ENCODE measurements around the gene PXDN.
"Not testable (repeated sequence)": the region's sequence is repeated elsewhere in the genome, so short reads cannot be mapped to it uniquely, and the experiment has no call there.

The PXDN gene

DNA sequence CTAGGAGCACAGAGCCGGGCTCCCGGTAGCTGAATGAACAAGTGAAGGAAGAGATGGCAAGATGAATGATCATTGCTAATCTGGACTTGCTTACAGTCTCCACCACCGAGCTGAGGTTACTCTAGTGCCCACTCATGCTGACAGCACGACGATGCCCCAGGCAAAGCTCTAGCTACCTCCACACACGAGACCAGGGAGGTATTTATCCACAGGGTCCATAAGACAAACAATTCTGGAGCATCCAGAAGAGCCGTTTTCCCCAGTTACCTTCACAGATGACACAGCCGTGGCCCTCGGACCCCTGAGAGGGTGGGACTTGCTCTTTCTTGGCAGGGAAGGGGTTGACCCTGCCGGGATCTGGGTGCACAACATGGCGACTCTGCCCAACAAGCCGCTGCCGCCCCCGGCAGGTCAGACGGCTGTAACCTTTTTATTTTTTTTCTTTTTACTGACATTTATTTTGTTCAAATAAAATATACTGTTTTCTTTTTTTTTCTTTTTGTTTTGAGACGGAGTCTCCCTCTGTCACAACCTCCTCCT lies 120.3 kb downstream of the PXDN start:
- no peak for DNase-seq

DNA sequence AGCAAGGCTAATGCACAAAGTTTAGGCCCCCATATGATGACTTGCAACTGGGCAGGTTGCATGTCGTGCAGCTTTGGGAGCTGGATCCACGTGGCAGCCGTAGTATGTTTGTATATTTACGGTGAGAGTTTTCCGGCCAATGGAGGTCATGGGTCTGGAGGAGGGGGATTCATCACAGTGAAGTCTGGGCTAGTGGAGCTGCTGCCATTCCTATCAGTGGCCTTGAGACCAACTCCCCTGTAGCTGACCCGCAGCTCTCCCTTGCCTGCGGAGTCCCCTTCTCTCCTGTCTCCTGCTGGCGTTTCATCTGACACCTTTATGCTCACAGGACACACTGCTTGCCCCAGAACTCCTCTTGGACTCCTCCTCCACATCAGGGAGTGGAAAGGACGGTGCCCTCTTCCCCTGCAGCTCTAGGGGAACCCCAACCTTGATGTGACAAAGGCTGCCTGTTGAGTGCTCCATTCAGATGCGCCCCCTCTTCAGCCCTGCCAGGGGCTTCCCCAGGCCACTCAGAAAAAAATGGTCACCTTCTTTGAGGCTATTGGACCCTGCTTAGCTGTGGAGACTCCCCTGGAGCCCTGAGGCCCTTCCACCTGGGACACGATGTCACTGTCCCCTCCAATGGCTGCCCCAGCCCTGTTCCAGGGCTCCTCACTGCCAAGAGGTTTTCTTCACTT lies 121.7 kb downstream of the PXDN start:
- no peak for DNase-seq

DNA sequence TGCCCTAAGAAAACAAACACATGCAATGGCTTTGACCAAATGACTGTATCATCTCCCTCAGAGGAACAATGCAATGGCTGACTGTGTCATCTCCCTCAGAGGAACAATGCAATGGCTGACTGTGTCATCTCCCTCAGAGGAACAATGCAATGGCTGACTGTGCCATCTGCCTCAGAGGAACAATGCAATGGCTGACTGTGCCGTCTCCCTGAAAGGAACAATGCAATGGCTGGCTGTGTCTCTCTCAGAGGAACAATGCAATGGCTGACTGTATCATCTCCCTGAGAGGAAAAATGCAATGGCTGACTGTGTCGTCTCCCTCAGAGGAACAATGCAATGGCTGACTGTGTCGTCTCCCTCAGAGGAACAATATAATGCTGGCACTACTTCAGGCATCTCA lies 122.3 kb downstream of the PXDN start:
- not testable (repeated sequence) for DNase-seq

DNA sequence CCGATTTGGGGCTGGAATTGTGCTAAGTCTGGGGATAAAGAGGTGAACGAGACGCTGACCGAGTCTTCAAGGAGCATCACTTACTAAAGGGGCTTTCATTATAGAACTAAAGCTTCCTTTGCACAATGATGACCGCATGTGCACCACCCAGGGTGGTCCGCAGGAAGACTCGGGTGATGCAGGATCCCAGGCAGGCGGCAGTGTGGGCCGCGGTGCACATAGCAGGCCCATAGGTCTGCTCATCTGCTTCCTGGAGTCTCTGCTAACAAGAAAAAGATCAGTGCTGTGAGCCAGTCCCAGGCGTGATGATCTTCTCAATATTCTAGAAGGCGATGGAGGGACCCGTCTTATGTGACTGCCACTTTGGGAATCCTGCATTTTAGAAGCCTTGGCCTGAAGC lies 122.8 kb downstream of the PXDN start:
- DNase-seq: no peak

DNA sequence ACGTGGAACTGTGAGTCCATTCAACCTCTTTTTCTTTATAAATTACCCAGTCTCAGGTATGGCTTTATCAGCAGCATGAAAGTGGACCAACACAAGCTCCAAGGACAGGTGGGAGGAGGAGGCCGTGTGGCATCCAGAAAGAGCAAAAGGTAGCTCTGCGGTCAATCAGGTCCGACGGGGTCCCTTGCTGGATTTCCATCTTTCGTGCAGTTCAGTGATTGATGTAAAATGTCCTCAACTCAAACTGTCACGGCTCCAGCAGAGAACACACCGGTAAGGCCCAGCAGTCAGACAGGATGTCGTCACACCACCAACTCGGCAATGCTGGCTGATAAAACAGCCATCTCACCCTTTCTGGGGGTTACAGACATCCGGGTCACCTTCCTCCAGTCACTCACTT lies 123.3 kb downstream of the PXDN start:
- DNase-seq: no peak

DNA sequence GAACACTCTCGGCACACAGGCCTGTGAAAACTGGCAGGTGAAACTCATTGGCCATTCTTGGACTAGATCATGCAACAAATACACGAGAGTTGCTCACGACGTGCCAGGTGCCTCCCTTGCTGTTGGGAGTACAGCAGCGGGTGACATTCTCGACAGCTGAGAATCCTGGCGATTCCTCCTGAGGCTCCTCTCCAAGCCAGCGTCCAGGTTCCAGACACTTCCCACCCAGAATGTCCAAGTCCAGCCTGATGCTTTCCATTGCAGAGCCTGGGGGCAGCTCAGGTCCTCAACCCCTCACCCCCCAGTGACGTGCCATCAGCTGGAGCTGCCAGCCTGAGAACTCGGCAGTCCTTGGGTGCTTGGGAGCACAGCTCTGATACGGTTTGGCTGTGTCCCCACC lies 124.2 kb downstream of the PXDN start:
- no peak for DNase-seq

DNA sequence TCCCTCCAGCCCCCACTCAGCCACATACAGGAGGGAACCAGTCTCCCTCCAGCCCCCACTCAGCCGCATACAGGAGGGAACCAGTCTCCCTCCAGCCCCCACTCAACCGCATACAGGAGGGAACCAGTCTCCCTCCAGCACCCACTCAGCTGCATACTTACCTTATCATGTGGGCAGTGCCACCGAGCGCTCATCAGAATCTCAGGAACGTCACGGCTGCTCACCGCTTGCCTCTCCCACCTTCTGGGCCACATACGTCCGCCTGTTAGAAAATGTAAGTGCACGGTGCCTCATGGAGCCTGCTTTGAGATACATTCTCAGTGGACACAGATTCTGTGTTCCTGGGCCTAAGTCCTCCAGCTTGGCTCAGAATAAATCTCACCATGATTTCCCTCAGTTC lies 124.8 kb downstream of the PXDN start:
- DNase-seq: no peak

DNA sequence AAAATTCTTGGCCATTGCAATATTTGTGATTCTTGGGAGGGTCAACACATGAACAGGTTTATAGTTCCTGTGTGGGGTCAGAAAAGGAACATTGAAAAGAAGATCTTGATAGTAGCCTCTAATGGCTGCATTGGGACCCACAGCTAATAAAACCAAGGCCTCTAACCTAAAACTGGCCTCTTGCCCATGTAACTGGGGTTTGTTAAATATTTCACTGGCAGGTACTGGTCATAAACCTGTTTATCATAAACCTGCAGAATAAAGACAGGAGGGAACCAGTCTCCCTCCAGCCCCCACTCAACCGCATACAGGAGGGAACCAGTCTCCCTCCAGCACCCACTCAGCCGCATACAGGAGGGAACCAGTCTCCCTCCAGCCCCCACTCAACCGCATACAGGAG lies 125.3 kb downstream of the PXDN start:
- DNase-seq: no peak

DNA sequence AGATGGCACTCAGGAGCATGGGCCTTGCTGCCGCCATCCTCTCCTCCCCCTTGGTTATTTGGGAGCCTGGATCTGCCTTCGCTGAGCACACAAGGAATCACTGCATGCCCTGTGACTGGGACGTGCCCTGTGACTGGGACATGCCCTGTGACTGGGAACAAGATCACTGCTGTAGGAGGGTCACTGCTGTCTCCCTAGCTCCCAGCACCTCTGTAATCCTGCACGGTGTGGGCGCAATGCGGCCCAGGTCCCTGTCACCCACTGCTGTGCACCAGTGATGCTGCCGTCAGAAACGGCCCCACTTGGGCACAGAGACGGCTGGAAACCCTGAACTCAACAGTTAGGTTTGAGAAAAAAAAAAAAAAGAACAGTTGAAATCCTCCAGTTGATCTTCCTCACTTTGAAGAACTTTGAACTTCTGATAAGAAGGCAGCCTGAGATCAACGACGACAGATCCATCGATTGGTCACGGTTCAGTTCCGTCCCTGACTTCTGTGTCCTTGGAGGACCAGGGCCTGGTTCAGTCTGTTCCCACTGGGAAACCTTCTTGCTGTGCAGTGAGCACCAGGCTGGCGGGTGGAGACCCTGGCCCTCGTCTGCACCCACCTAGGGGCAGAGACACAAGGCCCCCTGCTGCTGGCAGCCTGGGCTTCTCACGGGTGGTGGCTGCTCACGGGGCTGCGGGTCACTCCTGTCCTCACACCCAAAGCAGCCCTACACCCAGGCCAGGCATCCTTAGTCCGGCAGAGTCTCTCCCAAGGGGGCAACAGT lies 125.9 kb downstream of the PXDN start:
- DNase-seq: no peak

DNA sequence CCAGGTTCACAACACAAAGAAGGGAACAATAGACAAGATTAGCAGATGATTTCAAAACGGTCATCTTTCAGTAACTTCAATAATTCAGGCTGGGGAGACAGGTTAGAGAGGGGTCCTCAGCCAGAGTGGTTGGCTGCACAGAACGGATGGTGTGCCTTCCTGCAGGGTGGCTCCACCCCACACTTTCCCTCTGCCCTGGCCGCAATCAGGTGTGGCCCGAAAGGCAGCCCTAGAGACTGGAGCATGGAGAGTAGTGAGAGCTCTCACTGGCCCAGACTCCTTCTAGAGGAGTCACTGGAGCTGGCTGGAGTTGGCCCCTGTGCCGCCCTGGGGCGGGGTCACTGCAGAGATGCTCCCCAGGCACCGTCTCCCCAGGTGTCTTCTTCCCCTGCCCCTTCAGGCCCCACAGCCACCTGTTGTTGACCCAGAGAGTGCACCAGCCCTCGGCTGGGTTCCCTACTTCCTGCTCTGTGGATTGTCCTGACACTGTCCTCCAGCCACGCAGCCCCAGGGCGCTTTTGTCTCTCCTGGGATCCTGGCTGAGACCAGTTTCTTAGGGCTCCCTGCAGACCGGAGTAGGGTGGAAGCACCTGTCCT lies 126.8 kb downstream of the PXDN start:
- no peak for DNase-seq

DNA sequence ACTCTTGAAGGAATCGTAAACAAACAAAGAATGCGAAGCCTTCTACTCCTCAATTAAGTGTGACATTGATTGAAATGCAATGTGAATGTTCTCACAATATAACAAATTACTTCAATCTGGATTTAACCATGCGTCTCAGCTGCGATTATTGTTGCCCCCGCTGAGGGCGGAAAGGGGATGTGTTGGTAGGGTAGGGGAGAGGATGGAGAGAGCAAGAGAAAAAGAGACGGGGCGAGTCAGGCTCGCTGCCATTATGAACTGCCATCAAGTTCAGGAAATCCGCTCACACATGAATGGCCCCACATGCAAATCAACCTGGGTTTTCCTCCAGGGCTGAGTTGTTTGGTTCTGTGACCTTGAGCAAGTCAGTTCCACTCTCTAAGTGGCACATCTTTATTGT lies 129.8 kb downstream of the PXDN start:
- no peak for DNase-seq

DNA sequence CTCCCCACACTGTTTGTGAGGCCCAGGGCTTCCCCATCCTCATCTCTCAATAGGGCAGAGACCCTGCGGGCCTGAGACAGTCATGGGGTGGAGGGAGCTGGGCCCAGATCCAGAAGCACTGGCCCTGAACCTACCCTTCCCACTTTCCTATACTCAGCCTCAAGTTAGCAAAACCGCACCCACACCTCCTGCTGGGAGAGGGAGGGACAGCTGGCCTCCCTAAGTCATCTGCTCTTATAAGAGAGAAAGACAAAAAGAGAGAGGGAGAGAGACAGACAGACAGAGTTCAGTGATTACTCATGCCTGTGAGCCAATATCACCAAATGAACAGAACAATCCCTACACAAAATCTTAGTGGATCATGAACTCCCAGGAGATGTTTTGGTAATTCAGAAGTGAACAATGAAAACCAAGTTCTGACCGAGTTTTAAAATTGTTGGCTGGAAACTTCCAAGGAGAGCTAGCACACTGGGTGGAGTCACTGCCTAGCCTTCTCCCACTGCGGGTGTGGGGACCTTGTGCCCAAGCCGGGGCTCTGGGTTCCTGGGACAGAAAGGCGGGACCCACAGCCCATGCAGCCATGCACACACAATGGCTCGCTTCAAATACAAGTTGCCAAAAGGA lies 130.5 kb downstream of the PXDN start:
- DNase-seq: no peak

DNA sequence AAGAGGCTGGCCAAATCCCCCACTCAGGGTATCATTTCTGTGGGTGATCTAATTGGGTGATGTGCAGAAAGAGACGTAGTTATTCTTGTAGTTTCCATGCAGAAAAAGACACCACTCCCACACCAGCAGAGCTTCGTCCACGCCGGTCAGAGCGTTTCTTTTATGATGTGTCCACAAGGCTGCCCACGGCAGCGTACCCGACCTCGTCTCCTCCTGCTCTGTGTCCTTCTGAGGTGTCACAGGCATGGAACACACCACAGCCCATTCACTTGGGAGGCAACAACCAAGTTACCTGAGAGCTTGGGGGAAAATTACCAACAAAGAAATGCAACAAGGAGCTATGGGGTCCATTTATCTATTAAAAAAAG lies 131.3 kb downstream of the PXDN start:
- no peak for DNase-seq

DNA sequence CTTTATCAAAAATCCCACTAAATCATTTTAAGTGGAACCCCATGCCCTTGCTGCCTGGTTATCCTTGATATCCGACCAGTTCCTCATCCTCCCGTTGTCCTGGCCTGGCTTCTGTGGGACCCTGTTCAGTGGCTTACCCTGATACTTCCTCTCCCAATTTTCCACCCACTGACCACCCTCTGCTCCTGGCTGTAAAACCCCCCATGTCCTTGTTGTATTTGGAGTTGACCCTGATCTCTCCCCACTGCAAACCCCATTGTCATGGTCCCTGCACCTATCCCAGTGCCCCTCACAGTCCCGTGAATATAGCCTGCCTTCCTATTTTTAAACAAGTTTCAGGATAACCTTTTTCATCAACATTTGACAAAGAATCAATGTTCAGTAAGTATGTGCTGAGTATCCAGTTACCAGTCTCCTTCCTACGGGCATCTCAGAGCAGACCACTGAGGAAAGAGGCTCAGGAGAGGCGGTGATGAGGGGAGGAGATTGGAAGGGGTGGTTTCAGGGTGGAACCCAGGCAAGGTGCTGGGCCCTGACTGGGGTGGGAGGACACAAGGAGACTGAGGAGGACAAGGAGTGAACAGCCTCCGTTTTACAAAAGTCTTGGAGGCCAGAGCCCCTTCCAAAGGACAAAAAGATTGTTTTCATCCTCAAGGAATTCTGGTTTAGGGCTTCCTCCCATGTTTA lies 131.8 kb downstream of the PXDN start:
- no peak for DNase-seq

DNA sequence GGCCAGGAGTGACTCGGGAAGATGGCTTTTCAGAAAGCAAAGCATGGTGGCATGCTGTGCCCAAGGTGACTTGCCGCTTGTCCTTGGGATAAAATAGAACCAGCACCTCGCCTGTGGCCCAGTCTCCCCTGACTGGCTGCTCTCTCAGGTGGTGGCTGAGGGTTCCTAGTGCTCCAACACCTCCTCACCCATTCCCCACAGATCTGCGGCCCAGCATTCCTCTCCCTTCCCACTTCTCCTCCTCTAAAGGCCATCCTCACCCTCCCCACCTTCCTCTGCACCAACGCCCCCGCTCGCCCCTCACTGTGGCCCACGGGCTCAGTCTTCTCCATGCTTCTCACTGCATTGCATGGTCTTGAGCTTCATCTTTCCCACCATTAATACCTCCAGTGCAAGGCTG lies 132.4 kb downstream of the PXDN start:
- DNase-seq: no peak

DNA sequence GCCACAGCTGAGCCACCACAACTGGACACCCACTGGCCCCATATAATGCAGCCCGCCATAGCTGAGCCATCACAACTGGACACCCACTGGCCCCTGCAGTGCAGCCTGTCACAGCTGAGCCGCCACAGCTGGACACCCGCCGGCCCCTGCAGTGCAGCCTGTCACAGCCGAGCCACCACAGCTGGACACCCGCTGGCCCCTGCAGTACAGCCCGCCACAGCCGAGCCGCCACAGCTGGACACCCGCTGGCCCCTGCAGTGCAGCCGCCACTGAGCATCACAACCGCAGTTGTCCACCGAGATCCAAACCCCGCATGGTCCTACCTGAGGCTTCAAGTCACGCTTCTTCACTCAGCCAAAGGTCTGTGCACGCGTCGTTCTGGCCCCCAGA lies 134.2 kb downstream of the PXDN start:
- DNase-seq: no peak

DNA sequence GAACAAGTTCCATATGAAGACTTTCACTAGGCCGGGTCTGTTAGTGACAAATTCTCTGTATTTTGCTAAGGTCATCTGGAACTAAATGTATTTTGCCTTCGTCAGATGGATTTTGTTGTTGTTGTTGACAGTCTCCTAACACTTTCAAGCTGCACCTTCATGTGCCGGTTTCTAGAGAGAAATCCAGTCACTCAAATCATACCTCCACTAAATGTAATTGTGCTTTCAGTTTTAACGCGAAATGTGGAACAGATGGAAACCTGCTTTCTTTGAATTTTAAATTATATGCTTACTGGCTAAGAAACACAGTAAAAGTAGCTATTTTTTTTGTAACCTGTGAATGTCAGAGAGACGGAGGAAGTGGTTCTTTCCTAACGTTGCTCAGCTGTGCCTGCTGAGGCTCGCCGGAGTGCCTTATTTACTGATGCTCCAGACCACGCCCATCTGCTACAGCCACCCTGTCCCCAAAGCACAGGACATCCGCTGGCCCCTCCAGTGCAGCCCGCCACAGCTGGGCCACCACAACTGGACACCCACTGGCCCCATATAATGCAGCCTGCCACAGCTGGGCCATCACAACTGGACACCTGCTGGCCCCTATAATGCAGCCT lies 134.7 kb downstream of the PXDN start:
- DNase-seq: no peak

DNA sequence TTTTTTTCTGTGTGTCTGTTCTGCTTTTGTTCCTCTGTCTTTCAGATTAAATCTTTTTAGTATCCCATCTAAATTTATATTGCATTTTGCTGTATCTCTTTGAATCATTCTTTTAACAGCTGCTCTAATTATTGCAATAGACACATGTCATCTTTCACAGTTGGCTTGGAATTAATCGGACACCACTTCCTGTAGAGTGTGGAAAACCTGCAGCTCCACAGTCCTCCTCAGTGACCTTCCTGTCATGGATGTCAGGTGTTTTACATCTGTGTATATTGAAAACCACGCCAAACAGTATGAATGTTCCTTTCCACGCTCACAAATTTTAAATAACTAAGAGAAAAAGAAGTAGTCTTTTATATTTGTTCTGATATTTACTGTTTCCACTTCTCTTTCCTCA lies 135.3 kb downstream of the PXDN start:
- no peak for DNase-seq

DNA sequence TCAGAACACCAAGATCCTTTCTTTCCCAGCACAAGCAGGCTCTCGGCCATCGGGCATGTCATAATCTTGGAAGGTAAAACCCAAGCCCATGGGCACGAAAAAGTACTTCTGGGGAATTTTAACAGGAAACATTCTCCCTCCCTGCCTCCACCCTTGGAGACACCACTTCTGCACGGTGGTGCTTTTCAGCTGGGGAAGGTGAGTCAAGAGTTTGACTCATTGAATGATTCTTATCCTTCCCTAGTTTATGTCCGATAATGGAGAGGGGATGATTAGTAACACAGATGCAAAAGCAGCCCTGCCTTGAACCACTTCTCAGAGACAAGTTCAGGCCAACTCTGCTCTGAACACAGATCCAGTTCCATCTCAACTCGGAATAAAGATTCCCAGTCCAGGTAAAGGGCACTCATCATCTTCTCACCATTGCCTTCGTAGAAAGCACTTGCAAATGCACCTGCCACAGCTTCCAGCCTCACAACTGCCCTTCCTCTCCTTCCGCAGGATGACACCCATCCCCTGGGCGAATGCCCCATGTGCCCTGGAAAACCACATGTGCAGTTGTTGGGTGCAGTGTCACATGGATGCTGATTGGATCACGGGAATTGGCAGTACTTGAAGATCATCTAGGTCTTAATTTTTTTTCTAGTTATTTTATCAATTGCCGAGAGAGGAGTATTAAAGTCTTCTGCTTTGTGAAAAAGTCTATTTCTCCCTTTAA lies 136.2 kb downstream of the PXDN start:
- no peak for DNase-seq

DNA sequence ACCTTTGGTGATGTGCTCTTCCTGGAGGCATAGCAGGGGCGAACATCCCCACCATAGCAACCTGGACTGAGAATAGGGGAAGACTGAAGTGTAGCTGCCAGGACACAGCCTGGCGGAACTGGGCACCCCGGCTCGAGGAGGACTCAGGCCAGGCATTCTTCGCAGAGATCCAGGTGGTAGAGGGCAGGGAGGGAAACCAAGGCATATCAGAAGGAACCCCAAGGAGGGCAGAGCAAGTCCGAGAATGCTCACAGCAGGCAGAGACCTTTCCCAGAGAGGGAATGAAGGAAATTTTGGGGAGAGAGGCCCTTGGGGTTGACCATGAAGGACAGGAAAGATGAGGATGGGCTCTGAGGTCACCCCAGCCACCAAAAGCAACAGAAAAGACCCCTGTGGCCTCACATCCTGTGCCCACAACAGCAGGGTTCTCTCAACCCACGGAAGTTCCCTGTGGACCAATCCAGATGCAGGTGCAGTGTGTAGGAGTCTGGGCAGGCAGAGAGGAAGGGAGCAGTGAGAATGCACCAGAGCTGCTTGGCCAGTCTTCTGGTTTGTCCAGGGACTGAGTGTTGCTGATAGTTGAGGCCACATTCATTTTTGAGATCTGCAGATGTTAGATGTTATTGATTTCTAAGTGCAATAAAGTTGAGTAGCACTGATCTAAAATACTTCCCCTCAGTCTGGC lies 136.9 kb downstream of the PXDN start:
- no peak for DNase-seq
